ENCODE measurements around the gene IMP4. TPM values are rescaled to one million over a fixed set of nuclear protein-coding genes. Genes with fewer than 3 reads are reported as not detected.
A peak's percentile ranks its signal among the peaks of the same experiment; 100 is the strongest.

The IMP4 gene
- total RNA-seq, 1 experiment from 2014 or later: 207 TPM

GRCh38 chr2:130390460-130391057 lies 47.9 kb downstream of the IMP4 start:
- DNase-seq (no peak), ATAC-seq (no peak)
- H3K9me2 ChIP-seq (replicated peaks; ENCODE audit: low read length): no peaks in the 10 kb centered on the region
- ChIA-PET POLR2A (ENCODE audit: unreplicated experiment) (interaction anchor here (0.6 kb wide), 1 partner anchor 48 kb away, joined by 3 read pairs; the partner anchor contains the start of gene IMP4), CTCF (interaction anchor here (0.5 to 0.6 kb wide), 2 partner anchors 47 to 202 kb away, joined by 3 read pairs; no protein-coding TSS in a partner anchor)
- H4K20me1 ChIP-seq (ENCODE audit: low read length): no peaks in the 10 kb centered on the region
- no peaks in the 10 kb centered on the region for H3K36me3 ChIP-seq (ENCODE audit: low read depth, low read length)
- H3K9me3 ChIP-seq (ENCODE audit: low read length): no peaks in the 10 kb centered on the region
- H3K4me2 ChIP-seq (ENCODE audit: low read length): peak overlapping the region; percentile 81
- H3K4me1 ChIP-seq (ENCODE audit: insufficient read depth, low read length): peaks cover 11% of the 10 kb centered on the region
- H3K27ac ChIP-seq (ENCODE audit: low read length): no peak overlapping the region
- TF ChIP-seq EZH2 (IDR thresholded peaks at IDR 0.05; ENCODE audit: low read length, unreplicated experiment) (no peak), EZH2phosphoT487 (IDR thresholded peaks at IDR 0.05; ENCODE audit: borderline replicate concordance, low read length) (no peak), CTCF (conservative IDR thresholded peaks at IDR 0.05; ENCODE audit: low read depth, low read length) (no peak)
- no peaks in the 10 kb centered on the region for H3K27me3 ChIP-seq (ENCODE audit: low read length)
- peak overlapping the region; percentile 98 for H2AFZ ChIP-seq (ENCODE audit: low read length)
- BruUV-seq (replicated peaks): no TSS peak
- H3F3A ChIP-seq (ENCODE audit: low read length, unreplicated experiment): no peaks in the 10 kb centered on the region
- peak overlapping the region; percentile 78 for H3K4me3 ChIP-seq (ENCODE audit: low read length)
- intact Hi-C loops (cut with micrococcal nuclease): loop anchor here (1.0 kb wide), 1 partner anchor 34 kb away; the partner anchor contains the start of gene PTPN18
- H3K9ac ChIP-seq (ENCODE audit: low read length): no peak overlapping the region
- H3K79me2 ChIP-seq (ENCODE audit: low read length): no peaks in the 10 kb centered on the region

- Histone ChIP-seq H3F3A (ENCODE audit: low read length, unreplicated experiment) (no peaks in the 10 kb centered on the region), H3K27me3 (ENCODE audit: low read length) (no peaks in the 10 kb centered on the region), H3K4me3 (ENCODE audit: low read length) (peak overlapping the region; percentile 78), H3K9ac (ENCODE audit: low read length) (peak overlapping the region; percentile 42; the same call in 1 of the 2 replicates), H2AFZ (ENCODE audit: low read length) (peak overlapping the region; percentile 98), H3K9me2 (replicated peaks; ENCODE audit: low read length) (no peaks in the 10 kb centered on the region), H4K20me1 (ENCODE audit: low read length) (no peaks in the 10 kb centered on the region), H3K4me1 (ENCODE audit: insufficient read depth, low read length) (peaks cover 11% of the 10 kb centered on the region), H3K4me2 (ENCODE audit: low read length) (peak overlapping the region; percentile 81), H3K36me3 (ENCODE audit: low read depth, low read length) (no peaks in the 10 kb centered on the region), H3K79me2 (ENCODE audit: low read length) (no peaks in the 10 kb centered on the region), H3K9me3 (ENCODE audit: low read length) (no peaks in the 10 kb centered on the region), H3K27ac (ENCODE audit: low read length) (no peak overlapping the region)
- TF ChIP-seq EZH2phosphoT487 (IDR thresholded peaks at IDR 0.05; ENCODE audit: borderline replicate concordance, low read length) (no peak), EZH2 (IDR thresholded peaks at IDR 0.05; ENCODE audit: low read length, unreplicated experiment) (no peak), CTCF (conservative IDR thresholded peaks at IDR 0.05; ENCODE audit: low read depth, low read length) (no peak)
- TSS peak; percentile 37 for BruUV-seq (replicated peaks)
- CTCF ChIA-PET: interaction anchor here (0.5 to 0.6 kb wide), 2 partner anchors 47 to 202 kb away, joined by 3 read pairs; no protein-coding TSS in a partner anchor
- peak; percentile 74 for DNase-seq
- intact Hi-C loops (cut with micrococcal nuclease): loop anchor here (1.0 kb wide), 1 partner anchor 35 kb away; the partner anchor contains the start of gene PTPN18
- peak; percentile 95 for ATAC-seq
- POLR2A ChIA-PET (ENCODE audit: unreplicated experiment): interaction anchor here (0.6 kb wide), 1 partner anchor 49 kb away, joined by 3 read pairs; the partner anchor contains the start of gene IMP4
These were observed 48.6 kb downstream of the IMP4 start for GRCh38 chr2:130391058-130391871.
